ENCODE results near the gene STRBP.
"Not testable (repeated sequence)": the region's sequence is repeated elsewhere in the genome, so short reads cannot be mapped to it uniquely, and the experiment has no call there.

STRBP gene

DNA sequence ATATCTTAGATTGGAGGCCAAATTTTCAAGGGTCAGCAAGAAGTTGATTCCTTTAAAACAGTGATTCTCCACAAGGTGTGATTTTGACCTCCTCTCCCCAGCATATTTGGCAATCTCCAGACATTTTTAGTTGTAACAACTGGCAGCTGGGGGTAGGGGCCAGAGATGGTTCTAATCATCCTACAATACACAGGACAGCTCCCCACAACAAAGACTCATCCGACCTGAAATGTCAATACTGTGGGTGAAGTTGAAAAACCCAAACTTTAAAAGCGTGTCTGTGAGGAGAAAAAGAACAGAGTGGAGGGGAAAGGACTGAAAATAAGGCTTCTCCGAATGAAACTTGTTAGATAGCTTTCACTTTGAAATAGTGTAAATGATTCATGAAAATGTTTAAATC is 10.0 kb upstream of the STRBP start:
- no peak for DNase-seq (ENCODE audit: extremely low spot score)
- POLR2A ChIA-PET, result no interaction called here
- CTCF ChIA-PET, result interaction anchor here (1.1 kb wide), 1 partner anchor 9 kb away, joined by 4 read pairs; no protein-coding TSS in a partner anchor
- TF ChIP-seq, protein P1, sequence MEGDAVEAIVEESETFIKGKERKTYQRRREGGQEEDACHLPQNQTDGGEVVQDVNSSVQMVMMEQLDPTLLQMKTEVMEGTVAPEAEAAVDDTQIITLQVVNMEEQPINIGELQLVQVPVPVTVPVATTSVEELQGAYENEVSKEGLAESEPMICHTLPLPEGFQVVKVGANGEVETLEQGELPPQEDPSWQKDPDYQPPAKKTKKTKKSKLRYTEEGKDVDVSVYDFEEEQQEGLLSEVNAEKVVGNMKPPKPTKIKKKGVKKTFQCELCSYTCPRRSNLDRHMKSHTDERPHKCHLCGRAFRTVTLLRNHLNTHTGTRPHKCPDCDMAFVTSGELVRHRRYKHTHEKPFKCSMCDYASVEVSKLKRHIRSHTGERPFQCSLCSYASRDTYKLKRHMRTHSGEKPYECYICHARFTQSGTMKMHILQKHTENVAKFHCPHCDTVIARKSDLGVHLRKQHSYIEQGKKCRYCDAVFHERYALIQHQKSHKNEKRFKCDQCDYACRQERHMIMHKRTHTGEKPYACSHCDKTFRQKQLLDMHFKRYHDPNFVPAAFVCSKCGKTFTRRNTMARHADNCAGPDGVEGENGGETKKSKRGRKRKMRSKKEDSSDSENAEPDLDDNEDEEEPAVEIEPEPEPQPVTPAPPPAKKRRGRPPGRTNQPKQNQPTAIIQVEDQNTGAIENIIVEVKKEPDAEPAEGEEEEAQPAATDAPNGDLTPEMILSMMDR (IDR thresholded peaks at IDR 0.05; ENCODE audit: control extremely low read depth, extremely low read depth, low read depth, missing control alignments), result no peak

- TF ChIP-seq, protein P1 (IDR thresholded peaks at IDR 0.05; ENCODE audit: control extremely low read depth, extremely low read depth, low read depth, missing control alignments), result no peak
- ChIA-PET CTCF (interaction anchor here (1.0 kb wide), 1 partner anchor 24 kb away, joined by 3 read pairs; no protein-coding TSS in a partner anchor), POLR2A (no interaction called here)
- no peak for DNase-seq (ENCODE audit: extremely low spot score)
Measured at GRCh38 chr9:123276551-123276950, 8.2 kb upstream of the STRBP start.

GRCh38 chr9:123271133-123271532 is 2.7 kb upstream of the STRBP start:
- CTCF ChIA-PET; POLR2A ChIA-PET; DNase-seq (ENCODE audit: extremely low spot score): not testable (repeated sequence)

DNA sequence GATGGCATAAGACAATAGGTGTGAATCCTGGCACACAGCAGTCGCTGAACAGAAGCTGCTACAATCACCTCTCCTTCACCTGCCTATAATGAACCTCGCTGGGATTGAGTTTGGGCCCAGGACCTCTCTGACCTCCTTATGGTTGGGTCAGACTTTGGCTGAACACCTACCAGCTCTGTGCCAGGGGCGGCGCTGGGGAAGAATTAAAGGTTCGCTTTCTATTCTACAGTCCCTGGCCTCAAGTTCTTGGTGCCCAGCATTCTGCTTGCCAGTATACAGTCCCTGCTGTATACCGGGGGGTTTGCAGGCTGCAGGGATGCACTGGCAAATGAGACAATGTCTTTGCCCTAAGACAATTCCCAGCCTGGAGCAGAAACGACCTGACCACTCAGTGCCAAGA is 895 bp upstream of the STRBP start:
- CTCF ChIA-PET, result interaction anchor here (0.6 to 1.9 kb wide), 12 partner anchors 9 to 117 kb away, joined by 3 to 6 read pairs (median 4); no protein-coding TSS in a partner anchor
- TF ChIP-seq, protein P1 (IDR thresholded peaks at IDR 0.05; ENCODE audit: control extremely low read depth, extremely low read depth, low read depth, missing control alignments), result no peak
- no peak for DNase-seq (ENCODE audit: extremely low spot score)
- POLR2A ChIA-PET, result interaction anchor here (0.7 kb wide), 1 partner anchor 69 kb away, joined by 3 read pairs; no protein-coding TSS in a partner anchor

DNA sequence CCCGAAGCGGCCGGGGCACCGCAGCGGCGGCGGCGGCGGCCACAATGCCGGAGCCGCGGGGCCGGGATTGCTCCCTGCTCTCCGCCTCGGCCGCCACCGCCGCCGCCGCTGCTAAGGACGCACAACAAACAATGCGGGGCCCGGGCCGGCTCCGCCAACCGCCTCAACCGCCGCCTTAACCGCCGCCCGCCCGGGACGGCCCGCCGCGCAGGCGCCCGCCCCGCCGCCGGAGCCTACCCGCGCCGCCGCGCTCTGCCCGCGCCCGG is 254 bp downstream of the STRBP start:
- TF ChIP-seq, protein P1 (IDR thresholded peaks at IDR 0.05; ENCODE audit: control extremely low read depth, extremely low read depth, low read depth, missing control alignments), result no peak
- POLR2A ChIA-PET, result no interaction called here
- CTCF ChIA-PET, result interaction anchor here (1.0 to 1.4 kb wide), 2 partner anchors 8 to 17 kb away, joined by 3 read pairs; no protein-coding TSS in a partner anchor
- no peak for DNase-seq (ENCODE audit: extremely low spot score)

DNA sequence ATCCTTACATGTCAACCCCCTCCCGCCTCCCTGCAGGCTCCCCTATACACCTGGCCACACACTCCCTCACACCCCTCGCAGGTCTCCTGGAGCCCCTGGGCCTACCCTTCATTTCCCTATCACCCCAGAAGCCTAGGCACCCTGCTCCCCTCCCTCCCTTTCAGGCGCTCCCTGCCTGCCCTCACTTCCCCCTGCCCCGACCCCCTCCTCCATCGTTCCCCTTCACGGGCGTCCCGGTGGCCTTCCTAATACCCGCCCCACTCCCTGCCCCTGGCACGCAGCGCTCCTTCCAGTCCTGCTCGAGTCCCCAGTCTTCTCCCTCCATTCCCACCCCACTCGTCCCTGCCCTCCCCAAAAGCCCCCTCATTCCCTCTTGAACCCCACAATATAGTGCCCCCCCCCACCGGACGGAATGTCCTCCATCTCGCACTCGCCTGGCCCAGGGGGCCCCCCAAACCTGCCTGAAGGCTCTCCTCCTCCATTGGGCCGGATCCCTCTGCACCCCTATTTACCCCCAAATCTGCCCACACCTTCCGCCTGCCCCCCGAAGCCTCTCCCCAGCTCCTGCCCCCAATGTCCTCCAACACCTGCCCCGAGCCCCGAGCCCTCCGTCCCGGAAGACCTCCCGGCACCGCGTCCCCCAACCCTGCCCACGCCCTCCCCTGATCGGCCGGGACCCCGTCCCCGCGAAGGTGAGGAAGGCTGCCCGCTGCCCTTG is 746 bp downstream of the STRBP start:
- TF ChIP-seq, protein P1 (IDR thresholded peaks at IDR 0.05; ENCODE audit: control extremely low read depth, extremely low read depth, low read depth, missing control alignments), result no peak
- no peak for DNase-seq (ENCODE audit: extremely low spot score)
- CTCF ChIA-PET, result no interaction called here
- POLR2A ChIA-PET, result interaction anchor here (0.5 kb wide), 1 partner anchor 313 kb away, joined by 3 read pairs; no protein-coding TSS in a partner anchor

DNA sequence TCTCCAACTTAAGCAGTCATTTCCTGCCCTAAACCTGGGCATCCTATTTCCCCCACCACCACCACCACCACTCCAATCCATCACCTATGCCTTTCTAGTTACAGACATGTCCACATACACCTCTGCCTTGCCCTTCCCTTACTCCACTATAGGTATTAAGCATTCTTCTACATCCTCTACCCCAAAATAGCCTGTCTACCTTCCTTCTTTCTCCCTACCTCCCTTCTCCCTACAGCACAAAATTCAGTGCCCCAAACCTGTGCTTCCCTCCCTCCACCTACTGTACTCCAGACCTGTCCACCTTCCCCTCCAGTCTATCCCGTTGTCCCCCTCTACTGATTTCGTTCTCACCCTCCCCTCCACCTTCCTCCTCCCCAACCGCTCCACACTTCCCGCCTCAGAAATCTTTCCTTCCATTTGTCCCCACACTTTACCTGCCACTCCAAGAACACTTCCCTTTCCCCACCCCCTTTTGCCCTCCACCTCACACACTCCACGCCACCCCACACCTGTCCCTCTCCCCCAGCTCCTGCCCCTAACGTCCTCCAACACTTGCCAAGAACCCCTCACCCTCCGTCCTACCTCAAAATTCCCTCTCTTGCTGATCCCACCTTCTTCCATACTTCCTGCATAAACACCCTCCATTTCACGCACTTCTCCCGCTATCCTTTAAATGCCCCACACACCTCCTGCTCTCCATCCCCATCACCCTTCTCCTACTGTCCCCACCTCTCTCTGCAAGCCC is 1.6 kb downstream of the STRBP start:
- TF ChIP-seq, protein P1 (IDR thresholded peaks at IDR 0.05; ENCODE audit: control extremely low read depth, extremely low read depth, low read depth, missing control alignments), result no peak
- CTCF ChIA-PET, result no interaction called here
- DNase-seq (ENCODE audit: extremely low spot score), result no peak
- POLR2A ChIA-PET, result no interaction called here

Data from GM10248 (cell line).